ENCODE measurements around the gene USP12. TPM values are rescaled to one million over a fixed set of nuclear protein-coding genes. Genes with fewer than 3 reads are reported as not detected.
A peak's percentile ranks its signal among the peaks of the same experiment; 100 is the strongest.

USP12 gene
- total RNA-seq, 4 donors from 2014 or later: 26.4 to 50.7 (median 31.7) TPM

DNA sequence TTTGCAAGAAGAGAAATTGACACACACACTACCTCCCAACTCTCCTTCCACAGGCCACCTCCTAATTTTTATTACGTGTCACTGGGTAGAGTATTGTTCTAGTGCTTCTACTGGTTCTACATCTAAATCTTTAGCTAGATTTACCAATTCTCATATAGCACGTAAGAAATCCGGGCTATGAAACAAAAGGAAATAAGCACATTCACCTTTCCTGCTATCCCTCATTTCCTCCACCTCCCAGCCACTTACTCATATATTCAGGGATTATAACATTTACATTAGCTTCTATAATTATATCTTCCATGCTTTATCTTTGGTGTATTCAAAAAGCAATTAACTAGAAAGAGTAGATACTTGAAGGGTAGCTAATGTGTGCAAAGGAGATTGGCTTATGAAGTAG, 39.7 kb downstream of the USP12 start:
- H3K4me1 ChIP-seq: peaks cover 52% of the 10 kb centered on the region
- 78% methylated on average over 3 of the region's 3 CpGs for WGBS
- no peaks in the 10 kb centered on the region for H3K27me3 ChIP-seq
- H3K27ac ChIP-seq: no peak overlapping the region
- H3K9me3 ChIP-seq: no peaks in the 10 kb centered on the region
- TF ChIP-seq CTCF (IDR thresholded peaks at IDR 0.05): no peak
- no peak for TF ChIP-seq POLR2A (IDR thresholded peaks at IDR 0.05)
- TF ChIP-seq EP300 (IDR thresholded peaks at IDR 0.05): no peak
- no peak for TF ChIP-seq POLR2AphosphoS5 (IDR thresholded peaks at IDR 0.05)
- H3K4me3 ChIP-seq: no peak overlapping the region
- no peaks in the 10 kb centered on the region for H3K36me3 ChIP-seq
- DNase-seq (ENCODE audit: low spot score in 2 of 2): no peak

- DNase-seq (ENCODE audit: low spot score in 2 of 2): no peak
- H3K27me3 ChIP-seq: no peaks in the 10 kb centered on the region
- peaks cover 60% of the 10 kb centered on the region for H3K4me1 ChIP-seq
- TF ChIP-seq POLR2A (IDR thresholded peaks at IDR 0.05) (no peak), POLR2AphosphoS5 (IDR thresholded peaks at IDR 0.05) (no peak), CTCF (IDR thresholded peaks at IDR 0.05) (no peak), EP300 (IDR thresholded peaks at IDR 0.05) (no peak)
- H3K9me3 ChIP-seq: no peaks in the 10 kb centered on the region
- 57% methylated on average over 4 of the region's 4 CpGs for WGBS
- peak overlapping the region; percentile 50 for H3K27ac ChIP-seq
- no peak overlapping the region for H3K4me3 ChIP-seq
- H3K36me3 ChIP-seq: no peaks in the 10 kb centered on the region
These were observed 40.5 kb downstream of the USP12 start for GRCh38 chr13:27130979-27131623.

DNA sequence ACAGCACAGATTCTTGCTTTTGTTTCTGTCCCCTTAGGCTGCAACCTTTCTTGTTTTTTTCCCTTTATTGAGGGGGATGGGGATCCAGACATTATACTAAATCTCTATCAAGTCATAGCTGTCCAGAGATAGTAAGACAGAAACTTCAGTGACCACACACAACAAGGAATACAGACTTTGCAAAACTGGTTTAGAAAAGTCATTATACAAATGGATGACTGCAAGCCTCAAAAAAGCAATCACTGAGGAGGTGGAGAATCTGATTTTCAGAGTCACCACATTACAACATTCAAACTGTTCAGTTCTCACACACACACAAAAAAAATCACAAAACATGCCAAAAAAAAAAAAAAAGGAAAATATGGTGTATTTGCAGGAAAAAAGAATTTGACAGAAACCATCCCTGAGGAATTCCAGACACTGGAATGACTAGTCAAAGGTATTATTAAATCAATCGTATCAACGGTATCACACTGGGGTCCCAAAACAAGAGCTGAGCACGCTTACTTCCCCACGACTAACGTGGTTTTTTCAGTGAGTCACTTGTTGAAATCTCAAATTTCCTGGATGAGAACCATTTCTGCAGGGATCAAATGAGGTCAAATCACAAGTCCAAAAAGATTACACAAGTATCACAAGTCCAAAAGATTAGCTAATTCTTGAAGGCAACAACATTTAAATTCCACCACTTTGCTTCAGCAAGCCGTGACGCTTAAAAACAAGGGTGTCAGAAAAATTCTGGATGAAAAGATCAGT, 41.2 kb downstream of the USP12 start:
- Histone ChIP-seq H3K27ac (peak overlapping the region; percentile 50), H3K9me3 (no peaks in the 10 kb centered on the region), H3K36me3 (no peaks in the 10 kb centered on the region), H3K4me3 (no peak overlapping the region), H3K27me3 (no peaks in the 10 kb centered on the region), H3K4me1 (peaks cover 61% of the 10 kb centered on the region)
- no peak for DNase-seq (ENCODE audit: low spot score in 2 of 2)
- WGBS: 54% methylated on average over 7 of the region's 7 CpGs
- TF ChIP-seq POLR2A (IDR thresholded peaks at IDR 0.05) (no peak), EP300 (IDR thresholded peaks at IDR 0.05) (no peak)

DNA sequence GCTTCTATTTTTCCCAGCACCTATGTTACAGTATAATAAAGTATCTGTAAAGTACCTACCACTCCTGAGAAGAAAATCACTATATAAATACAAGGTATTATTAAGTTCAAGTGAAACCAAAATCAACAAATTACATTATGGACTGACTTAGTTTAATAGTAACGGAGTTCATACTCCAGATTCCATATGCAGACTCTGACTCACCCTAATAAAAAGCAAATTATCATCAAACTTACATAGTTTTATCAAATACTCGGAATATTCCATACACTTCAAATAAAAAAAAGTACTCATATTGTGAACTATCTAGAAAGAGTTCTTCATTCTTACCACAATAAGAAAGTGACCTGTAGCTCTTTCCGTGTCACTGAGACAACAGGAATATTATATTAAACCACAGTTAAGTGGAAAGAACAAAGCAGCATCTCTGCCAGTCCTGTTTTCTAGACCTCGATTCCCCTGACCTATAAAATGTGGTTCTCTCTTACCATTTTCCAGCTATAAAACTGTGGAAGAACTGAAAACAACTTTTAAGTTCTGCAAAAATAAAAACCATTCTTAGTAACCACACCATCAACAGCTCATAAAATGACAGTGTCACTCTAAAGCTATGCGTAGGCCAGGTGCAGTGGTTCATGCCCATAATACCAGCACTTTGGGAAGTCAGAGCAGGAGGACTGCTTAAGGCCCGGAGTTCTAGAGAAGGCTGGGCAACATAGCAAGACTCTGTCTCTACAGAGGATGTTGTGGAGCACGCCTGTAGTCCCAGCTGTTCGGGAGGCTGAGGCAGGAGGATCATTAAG, 42.6 kb downstream of the USP12 start:
- no peaks in the 10 kb centered on the region for H3K27me3 ChIP-seq
- TF ChIP-seq CTCF (IDR thresholded peaks at IDR 0.05): no peak
- TF ChIP-seq POLR2A (IDR thresholded peaks at IDR 0.05): no peak
- no peak for TF ChIP-seq POLR2AphosphoS5 (IDR thresholded peaks at IDR 0.05)
- no peak for TF ChIP-seq EP300 (IDR thresholded peaks at IDR 0.05)
- WGBS: 85% methylated on average over 8 of the region's 8 CpGs
- DNase-seq (ENCODE audit: low spot score in 2 of 2): no peak
- no peak overlapping the region for H3K4me3 ChIP-seq
- H3K9me3 ChIP-seq: no peaks in the 10 kb centered on the region
- no peak overlapping the region for H3K27ac ChIP-seq
- no peaks in the 10 kb centered on the region for H3K36me3 ChIP-seq
- H3K4me1 ChIP-seq: peaks cover 49% of the 10 kb centered on the region

GRCh38 chr13:27126859-27127258, 44.8 kb downstream of the USP12 start:
- Histone ChIP-seq H3K9me3 (no peaks in the 10 kb centered on the region), H3K27ac (no peak overlapping the region), H3K36me3 (no peaks in the 10 kb centered on the region), H3K4me1 (peaks cover 45% of the 10 kb centered on the region), H3K27me3 (no peaks in the 10 kb centered on the region), H3K4me3 (no peak overlapping the region)
- TF ChIP-seq CTCF (IDR thresholded peaks at IDR 0.05): no peak
- TF ChIP-seq EP300 (IDR thresholded peaks at IDR 0.05): no peak
- no peak for TF ChIP-seq POLR2A (IDR thresholded peaks at IDR 0.05)
- TF ChIP-seq POLR2AphosphoS5 (IDR thresholded peaks at IDR 0.05): no peak
- DNase-seq (ENCODE audit: low spot score in 2 of 2): no peak

Data from suprapubic skin (tissue), 4 donors.